Measurements from ENCODE around the gene FBXO24. TPM values are rescaled to one million over a fixed set of nuclear protein-coding genes. Genes with fewer than 3 reads are reported as not detected.

The FBXO24 gene
- total and polyA plus RNA-seq, 9 of the 15 experiments (the other 6 are each of a cell fraction or from before 2014, with no cell fraction given): 0.17 to 0.95 (median 0.50) TPM

- no peak for TF ChIP-seq E2F8 (IDR thresholded peaks at IDR 0.05; ENCODE audit: low read depth, partially characterized antibody)
- TF ChIP-seq ZNF212 (CRISPR knock-in tag; IDR thresholded peaks at IDR 0.05): 0 out of 2 replicates have a peak, but pooled peaks have one; percentile 60
- TF ChIP-seq GABPB1 (CRISPR knock-in tag; IDR thresholded peaks at IDR 0.05): no peak
- no peak for TF ChIP-seq RHOXF2B (CRISPR knock-in tag; conservative IDR thresholded peaks at IDR 0.05)
- TF ChIP-seq ZNF766 (CRISPR knock-in tag; conservative IDR thresholded peaks at IDR 0.05): peak; percentile 93
- no peak for TF ChIP-seq GTF2E2 (tag; IDR thresholded peaks at IDR 0.05)
- no peak for TF ChIP-seq RFX5 (IDR thresholded peaks at IDR 0.05; ENCODE audit: low read depth, low read length)
- no peak for TF ChIP-seq ZSCAN29 (IDR thresholded peaks at IDR 0.05)
- TF ChIP-seq KLF16 (IDR thresholded peaks at IDR 0.05): peak; percentile 97
- TF ChIP-seq TEAD1 (CRISPR knock-in tag; IDR thresholded peaks at IDR 0.05): peak; percentile 10 to 84; a peak in 2 of 4 replicates
- peak in 1 of 2 experiments; percentile 80; a peak in 2 of 4 replicates for TF ChIP-seq ZNF639 (CRISPR knock-in tag; conservative IDR thresholded peaks at IDR 0.05 in 1 of 2, IDR thresholded peaks at IDR 0.05 in 1 of 2)
- TF ChIP-seq HIVEP1 (CRISPR knock-in tag; IDR thresholded peaks at IDR 0.05): no peak
- TF ChIP-seq PTTG1 (tag; IDR thresholded peaks at IDR 0.05; ENCODE audit: low read depth): no peak
- TF ChIP-seq SMARCA4 (IDR thresholded peaks at IDR 0.05): peak; percentile 98
- no peak for TF ChIP-seq BACH1 (tag; IDR thresholded peaks at IDR 0.05)
- TF ChIP-seq ZNF655 (CRISPR knock-in tag; IDR thresholded peaks at IDR 0.05): no peak
- no peak for TF ChIP-seq ATF1 (CRISPR knock-in tag; IDR thresholded peaks at IDR 0.05)
- TF ChIP-seq ATF1 (tag; IDR thresholded peaks at IDR 0.05): 0 out of 2 replicates have a peak, but pooled peaks have one; percentile 32
- TF ChIP-seq RAD21 (CRISPR knock-in tag; conservative IDR thresholded peaks at IDR 0.05 in 1 of 2, IDR thresholded peaks at IDR 0.05 in 1 of 2): no peak
- TF ChIP-seq HNRNPUL1 (IDR thresholded peaks at IDR 0.05; ENCODE audit: low read length): no peak
- no peak for TF ChIP-seq ZNF165 (CRISPR knock-in tag; IDR thresholded peaks at IDR 0.05; ENCODE audit: borderline replicate concordance)
- no peak for TF ChIP-seq MECOM (CRISPR knock-in tag; IDR thresholded peaks at IDR 0.05)
- TF ChIP-seq HDAC3 (IDR thresholded peaks at IDR 0.05; ENCODE audit: borderline replicate concordance, partially characterized antibody): no peak
Measured at GRCh38 chr7:100641463-100641859, 55.3 kb downstream of the FBXO24 start, which contains the start of gene TFR2 (continued).
